GM13976 (cell line): ENCODE measurements around the gene C10orf71.

Experiments used
- DNase-seq: peaks from one replicate; pipeline ENCODE4 v3.0.0; 2012; ENCODE audit warnings: low spot score
- CTCF ChIP-seq: IDR thresholded peaks from 2 replicates; pipeline ENCODE4 v1.5.1; 2012; ENCODE audit warnings: borderline replicate concordance, mild to moderate bottlenecking; ENCODE audit not compliant: insufficient read depth; ENCODE audit errors: extremely low read depth, missing control alignments, control extremely low read depth
- in situ Hi-C: fragments of 300-500 bp; cut with MboI; formaldehyde crosslinking; loops from one replicate; pipeline ENCODE4 v1.12.0; 2022; ENCODE audit warnings: low sequenced_read_pairs, mixed read lengths, inconsistent platforms; ENCODE audit not compliant: unreplicated experiment

C10orf71 gene

GRCh38 chr10:49352323-49352722, 53.4 kb downstream of the C10orf71 start:
- DNase-seq = no peak
- in situ Hi-C loops = no loop called here
- no peak for TF ChIP-seq CTCF

- in situ Hi-C loops = no loop called here
Measured at GRCh38 chr10:49353026-49353894, 54.3 kb downstream of the C10orf71 start.

GRCh38 chr10:49353895-49354566, 55.1 kb downstream of the C10orf71 start:
- DNase-seq = no peak
- in situ Hi-C loops = no loop called here
- TF ChIP-seq CTCF = no peak

More at GRCh38 chr10:49353026-49353894, 54.3 kb downstream of the C10orf71 start:
- DNase-seq = no peak
- no peak for TF ChIP-seq CTCF

- TF ChIP-seq CTCF = no peak
Measured at GRCh38 chr10:49354593-49354992, 55.6 kb downstream of the C10orf71 start.

GRCh38 chr10:49355221-49355620, 56.3 kb downstream of the C10orf71 start:
- TF ChIP-seq CTCF = no peak
- in situ Hi-C loops = no loop called here
- no peak for DNase-seq

More at GRCh38 chr10:49354593-49354992, 55.6 kb downstream of the C10orf71 start:
- DNase-seq = no peak
- in situ Hi-C loops = no loop called here

DNA sequence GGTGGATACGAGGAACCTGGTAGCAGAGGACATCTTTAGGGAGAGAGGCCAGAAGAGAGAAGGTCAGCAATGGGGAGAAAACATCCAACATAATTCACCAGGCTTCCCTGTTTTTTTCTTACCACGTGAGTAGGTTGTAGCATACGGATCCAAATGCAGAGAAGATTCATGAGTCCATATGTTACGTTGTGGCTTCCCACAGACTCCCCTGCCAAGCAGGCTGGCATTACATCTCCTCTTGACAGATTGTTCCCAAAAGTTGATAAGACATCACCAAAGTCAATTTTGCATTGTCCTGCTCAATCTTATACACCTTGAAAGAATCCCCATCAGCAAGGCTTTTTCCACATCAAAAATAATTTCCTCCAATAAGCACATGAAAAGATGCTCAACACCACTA, 57.2 kb downstream of the C10orf71 start:
- in situ Hi-C loops = no loop called here
- no peak for DNase-seq
- no peak for TF ChIP-seq CTCF
